GM12872 (cell line): ENCODE data around the gene KIAA0930.

Experiments
- TF ChIP-seq, protein P1 (sequence below): IDR thresholded peaks from 3 replicates; pipeline ENCODE4 v1.5.1; 2011; ENCODE audit warnings: low read depth, mild to moderate bottlenecking, low read length, moderate library complexity; ENCODE audit not compliant: insufficient read depth

The KIAA0930 gene

DNA sequence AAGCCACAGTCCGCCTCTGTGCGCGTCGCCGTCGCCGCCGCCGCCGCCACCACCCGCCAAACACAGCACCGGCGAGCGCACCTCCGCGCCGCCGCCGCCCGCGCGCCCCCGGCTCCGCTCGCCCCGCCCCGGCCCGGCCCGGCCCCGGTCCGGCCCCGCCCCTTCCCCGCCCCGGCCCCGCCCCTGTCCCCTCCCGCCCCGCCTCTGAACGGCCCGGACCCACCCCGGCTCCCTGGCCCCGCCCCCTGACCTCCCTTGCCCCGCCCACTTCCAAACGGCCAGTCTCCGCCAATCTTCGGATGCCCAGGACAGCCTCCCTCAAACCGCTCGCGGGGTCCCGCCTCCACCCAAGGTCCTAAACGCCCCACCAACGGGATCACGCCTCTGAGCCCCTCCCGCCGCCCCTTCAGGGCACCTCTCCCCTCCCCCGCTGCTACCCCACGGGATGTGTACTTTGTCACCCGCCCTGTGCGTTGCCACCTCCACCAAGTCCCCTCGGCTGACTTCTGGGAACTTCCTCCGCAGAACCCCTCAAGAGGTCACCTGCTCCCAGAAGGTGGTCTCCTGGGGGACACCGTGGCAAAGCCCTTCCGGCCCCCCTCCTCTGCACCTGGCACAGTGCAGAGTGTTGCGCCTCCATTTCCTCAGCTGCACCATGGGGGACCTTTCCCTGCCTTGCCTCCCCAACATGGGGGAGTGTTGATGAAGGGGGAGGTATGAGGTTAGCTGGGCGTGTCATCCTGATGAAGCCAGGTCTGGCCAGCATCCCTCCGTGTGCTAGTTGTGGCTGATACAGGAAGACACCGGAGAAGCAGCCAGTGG is at the start of gene KIAA0930:
TSS of gene KIAA0930 (minus strand) at position 85 of the 822 bp plus-strand sequence. CDS start 191 bp downstream, outside the sequence.
- TF ChIP-seq, protein P1, sequence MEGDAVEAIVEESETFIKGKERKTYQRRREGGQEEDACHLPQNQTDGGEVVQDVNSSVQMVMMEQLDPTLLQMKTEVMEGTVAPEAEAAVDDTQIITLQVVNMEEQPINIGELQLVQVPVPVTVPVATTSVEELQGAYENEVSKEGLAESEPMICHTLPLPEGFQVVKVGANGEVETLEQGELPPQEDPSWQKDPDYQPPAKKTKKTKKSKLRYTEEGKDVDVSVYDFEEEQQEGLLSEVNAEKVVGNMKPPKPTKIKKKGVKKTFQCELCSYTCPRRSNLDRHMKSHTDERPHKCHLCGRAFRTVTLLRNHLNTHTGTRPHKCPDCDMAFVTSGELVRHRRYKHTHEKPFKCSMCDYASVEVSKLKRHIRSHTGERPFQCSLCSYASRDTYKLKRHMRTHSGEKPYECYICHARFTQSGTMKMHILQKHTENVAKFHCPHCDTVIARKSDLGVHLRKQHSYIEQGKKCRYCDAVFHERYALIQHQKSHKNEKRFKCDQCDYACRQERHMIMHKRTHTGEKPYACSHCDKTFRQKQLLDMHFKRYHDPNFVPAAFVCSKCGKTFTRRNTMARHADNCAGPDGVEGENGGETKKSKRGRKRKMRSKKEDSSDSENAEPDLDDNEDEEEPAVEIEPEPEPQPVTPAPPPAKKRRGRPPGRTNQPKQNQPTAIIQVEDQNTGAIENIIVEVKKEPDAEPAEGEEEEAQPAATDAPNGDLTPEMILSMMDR: no peak

DNA sequence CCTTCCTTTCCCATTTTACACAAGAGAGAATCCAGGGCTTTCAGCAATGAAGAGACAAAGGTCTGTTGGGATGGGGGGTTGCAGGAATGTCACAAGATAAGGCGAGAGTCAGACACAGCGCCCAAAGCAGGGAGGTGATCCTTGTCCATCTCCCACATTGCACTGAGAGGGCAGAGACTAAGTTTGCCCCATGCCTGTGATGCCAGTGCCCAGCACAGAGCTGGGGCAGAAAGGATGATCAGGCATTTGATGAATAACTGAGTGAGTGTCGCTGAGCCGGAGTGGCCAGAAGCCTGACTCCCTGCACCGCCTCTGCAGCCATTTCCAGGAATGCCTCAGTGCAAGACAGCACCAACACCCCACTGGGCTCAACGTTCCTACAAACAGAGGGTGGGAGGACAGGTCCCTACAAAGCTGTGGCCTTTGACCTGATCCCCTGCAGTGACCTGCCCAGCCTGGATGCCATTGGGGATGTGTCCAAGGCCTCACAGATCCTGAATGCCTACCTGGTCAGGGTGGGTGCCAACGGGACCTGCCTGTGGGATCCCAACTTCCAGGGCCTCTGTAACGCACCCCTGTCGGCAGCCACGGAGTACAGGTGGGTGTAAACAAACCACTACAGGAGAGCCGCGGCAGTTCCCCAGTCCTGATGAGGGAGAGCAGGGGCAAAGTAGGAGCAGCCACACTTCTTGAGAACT is 46.3 kb upstream of the KIAA0930 start:
- TF ChIP-seq, protein P1: no peak

DNA sequence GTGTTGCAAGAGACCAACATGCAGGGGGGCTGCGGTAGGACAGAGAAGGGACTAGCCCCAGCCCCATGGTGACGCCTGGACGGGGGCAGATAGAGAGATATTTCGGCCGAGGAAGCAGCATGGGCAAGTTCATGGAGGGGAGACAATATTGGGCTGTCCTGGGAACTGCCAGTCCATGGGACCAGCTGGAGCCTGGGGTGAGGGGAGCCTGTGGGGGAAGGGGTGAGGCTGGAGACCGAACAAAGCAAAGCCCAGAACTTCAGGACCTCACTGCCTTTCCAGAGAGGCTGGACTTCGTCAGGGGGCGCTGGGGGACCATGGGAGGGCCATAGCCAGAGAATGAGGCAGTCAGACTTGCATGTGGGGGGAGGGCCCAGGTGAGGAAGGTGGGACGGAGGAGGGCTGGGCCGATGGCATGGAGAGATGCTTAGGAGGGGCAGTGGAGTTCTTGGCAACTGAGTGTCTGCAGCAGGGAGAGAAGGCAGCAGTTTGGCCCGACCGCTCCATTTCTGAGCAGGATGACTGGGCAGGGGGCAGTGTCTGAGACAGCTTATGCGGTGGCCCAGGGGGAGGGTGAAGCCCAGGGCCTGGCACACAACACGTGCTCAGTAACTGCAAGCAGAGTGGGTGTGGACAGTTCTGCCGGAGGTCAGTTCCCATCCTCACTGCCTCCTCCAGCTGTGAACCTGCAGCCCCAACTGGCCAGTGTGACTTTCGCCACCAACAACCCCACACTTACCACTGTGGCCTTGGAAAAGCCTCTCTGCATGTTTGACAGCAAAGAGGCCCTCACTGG is 44.8 kb upstream of the KIAA0930 start:
- TF ChIP-seq, protein P1: 0 out of 3 replicates have a peak, but pooled peaks have one; percentile 7

DNA sequence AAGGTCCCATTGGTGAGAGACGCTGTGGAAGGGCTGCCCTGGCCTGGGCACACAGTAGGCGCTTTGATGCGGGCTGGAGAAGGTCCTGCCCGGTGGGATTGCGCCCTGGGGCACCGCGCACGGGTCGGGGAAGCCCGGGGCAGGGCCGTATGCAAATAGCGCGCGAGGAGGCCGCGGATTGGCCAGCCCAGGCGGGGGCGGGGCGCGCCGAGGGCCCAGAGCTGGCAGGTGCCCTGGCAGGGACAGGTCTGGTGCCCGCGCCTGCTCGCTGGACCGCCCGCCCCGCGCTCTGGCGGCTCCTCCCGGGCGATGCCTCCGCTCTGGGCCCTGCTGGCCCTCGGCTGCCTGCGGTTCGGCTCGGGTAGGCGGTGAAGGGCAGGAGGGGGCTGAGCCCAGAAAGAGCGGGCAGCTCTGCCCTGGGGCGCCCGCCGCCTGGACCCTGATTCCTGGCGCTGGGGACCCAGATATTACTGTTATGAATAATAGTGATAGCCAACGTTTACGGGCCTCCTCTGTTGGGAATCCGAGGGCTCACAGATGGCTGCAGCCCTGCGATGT is 44.1 kb upstream of the KIAA0930 start, which contains the start of gene UPK3A:
TSS of gene UPK3A (plus strand) at position 245 of the 558 bp plus-strand sequence. CDS start at position 310, 65 bp downstream.
- TF ChIP-seq, protein P1: no peak

DNA sequence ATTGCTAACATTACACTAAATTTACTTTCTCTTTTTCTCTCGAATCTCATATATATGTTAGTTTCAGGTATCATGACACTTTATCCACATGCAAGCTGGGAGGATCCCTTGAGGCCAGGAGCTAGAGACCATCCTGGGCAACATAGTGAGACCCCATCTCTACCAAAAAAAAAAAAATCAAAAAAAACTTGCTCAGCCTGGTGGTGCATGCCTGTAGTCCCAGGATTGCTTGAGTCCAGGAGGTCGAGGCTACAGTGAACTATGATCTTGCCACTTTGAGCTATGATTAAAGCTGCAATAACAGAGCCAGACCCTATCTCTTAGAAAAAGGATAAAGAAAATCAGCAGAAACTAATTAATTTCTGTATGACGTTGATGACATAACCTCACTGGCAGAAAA is 40.3 kb upstream of the KIAA0930 start:
- TF ChIP-seq, protein P1: no peak

DNA sequence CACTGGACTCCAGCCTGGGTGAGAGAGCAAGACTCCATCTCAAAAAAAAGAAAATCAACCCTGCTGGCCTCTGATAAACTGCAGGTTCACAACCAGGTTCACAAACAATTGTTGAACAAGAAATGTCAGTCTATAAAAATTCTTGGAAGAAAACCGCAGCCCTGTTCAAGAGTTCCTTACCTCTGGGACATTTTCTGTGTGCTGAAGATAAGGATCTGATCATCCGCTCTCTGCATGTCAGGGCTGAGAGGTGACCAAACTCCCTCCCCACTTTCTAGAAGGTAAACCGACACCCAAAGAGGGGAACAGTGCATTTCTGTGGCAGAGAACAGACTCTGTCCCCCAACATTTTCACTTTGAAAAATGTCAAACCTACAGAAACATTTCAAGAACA is 39.9 kb upstream of the KIAA0930 start:
- TF ChIP-seq, protein P1: no peak
